ENCODE measurements around the gene ARL2BP.

- TF ChIP-seq, protein P1, sequence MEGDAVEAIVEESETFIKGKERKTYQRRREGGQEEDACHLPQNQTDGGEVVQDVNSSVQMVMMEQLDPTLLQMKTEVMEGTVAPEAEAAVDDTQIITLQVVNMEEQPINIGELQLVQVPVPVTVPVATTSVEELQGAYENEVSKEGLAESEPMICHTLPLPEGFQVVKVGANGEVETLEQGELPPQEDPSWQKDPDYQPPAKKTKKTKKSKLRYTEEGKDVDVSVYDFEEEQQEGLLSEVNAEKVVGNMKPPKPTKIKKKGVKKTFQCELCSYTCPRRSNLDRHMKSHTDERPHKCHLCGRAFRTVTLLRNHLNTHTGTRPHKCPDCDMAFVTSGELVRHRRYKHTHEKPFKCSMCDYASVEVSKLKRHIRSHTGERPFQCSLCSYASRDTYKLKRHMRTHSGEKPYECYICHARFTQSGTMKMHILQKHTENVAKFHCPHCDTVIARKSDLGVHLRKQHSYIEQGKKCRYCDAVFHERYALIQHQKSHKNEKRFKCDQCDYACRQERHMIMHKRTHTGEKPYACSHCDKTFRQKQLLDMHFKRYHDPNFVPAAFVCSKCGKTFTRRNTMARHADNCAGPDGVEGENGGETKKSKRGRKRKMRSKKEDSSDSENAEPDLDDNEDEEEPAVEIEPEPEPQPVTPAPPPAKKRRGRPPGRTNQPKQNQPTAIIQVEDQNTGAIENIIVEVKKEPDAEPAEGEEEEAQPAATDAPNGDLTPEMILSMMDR (IDR thresholded peaks at IDR 0.05): no peak
- TF ChIP-seq POLR2A (IDR thresholded peaks at IDR 0.05): no peak
Observed at GRCh38 chr16:57234707-57235092, 10.4 kb upstream of the ARL2BP start.

All from right lobe of liver (tissue), 4 donors.